ENCODE results near the gene SLC5A6. TPM values are rescaled to one million over a fixed set of nuclear protein-coding genes. Genes with fewer than 3 reads are reported as not detected.

Gene SLC5A6
- total RNA-seq, 1 experiment from 2014 or later = 111 TPM

- peaks cover 4% of the 10 kb centered on the region for H3K4me1 Mint-ChIP-seq
- TF ChIP-seq CREB1 (CRISPR knock-in tag; IDR thresholded peaks at IDR 0.05) (no peak), FOXP1 (CRISPR knock-in tag; IDR thresholded peaks at IDR 0.05; ENCODE audit: borderline replicate concordance) (no peak), JUN (CRISPR knock-in tag; IDR thresholded peaks at IDR 0.05) (no peak), NR1H2 (CRISPR knock-in tag; IDR thresholded peaks at IDR 0.05) (no peak)
- TF ChIP-seq, protein P1, sequence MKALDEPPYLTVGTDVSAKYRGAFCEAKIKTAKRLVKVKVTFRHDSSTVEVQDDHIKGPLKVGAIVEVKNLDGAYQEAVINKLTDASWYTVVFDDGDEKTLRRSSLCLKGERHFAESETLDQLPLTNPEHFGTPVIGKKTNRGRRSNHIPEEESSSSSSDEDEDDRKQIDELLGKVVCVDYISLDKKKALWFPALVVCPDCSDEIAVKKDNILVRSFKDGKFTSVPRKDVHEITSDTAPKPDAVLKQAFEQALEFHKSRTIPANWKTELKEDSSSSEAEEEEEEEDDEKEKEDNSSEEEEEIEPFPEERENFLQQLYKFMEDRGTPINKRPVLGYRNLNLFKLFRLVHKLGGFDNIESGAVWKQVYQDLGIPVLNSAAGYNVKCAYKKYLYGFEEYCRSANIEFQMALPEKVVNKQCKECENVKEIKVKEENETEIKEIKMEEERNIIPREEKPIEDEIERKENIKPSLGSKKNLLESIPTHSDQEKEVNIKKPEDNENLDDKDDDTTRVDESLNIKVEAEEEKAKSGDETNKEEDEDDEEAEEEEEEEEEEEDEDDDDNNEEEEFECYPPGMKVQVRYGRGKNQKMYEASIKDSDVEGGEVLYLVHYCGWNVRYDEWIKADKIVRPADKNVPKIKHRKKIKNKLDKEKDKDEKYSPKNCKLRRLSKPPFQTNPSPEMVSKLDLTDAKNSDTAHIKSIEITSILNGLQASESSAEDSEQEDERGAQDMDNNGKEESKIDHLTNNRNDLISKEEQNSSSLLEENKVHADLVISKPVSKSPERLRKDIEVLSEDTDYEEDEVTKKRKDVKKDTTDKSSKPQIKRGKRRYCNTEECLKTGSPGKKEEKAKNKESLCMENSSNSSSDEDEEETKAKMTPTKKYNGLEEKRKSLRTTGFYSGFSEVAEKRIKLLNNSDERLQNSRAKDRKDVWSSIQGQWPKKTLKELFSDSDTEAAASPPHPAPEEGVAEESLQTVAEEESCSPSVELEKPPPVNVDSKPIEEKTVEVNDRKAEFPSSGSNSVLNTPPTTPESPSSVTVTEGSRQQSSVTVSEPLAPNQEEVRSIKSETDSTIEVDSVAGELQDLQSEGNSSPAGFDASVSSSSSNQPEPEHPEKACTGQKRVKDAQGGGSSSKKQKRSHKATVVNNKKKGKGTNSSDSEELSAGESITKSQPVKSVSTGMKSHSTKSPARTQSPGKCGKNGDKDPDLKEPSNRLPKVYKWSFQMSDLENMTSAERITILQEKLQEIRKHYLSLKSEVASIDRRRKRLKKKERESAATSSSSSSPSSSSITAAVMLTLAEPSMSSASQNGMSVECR (CRISPR knock-in tag; IDR thresholded peaks at IDR 0.05; ENCODE audit: borderline replicate concordance) = no peak
- H3K9me3 Mint-ChIP-seq = peaks cover 6% of the 10 kb centered on the region
- ChIA-PET CTCF (interaction anchor here (1.6 to 6.6 kb wide), 3 partner anchors 10 to 32 kb away, joined by 12 to 43 read pairs (median 16); no protein-coding TSS in a partner anchor), POLR2A (no interaction called here)
- DNase-seq (ENCODE audit: low spot score) (no peak), ATAC-seq (no peak)
- peaks cover 5% of the 10 kb centered on the region; the same call in 1 of the 2 replicates for H3K36me3 Mint-ChIP-seq
- H3K27me3 Mint-ChIP-seq (ENCODE audit: low read depth) = no peaks in the 10 kb centered on the region
- no peak overlapping the region for H3K4me3 Mint-ChIP-seq
- no peak overlapping the region for H3K27ac Mint-ChIP-seq
Measured at GRCh38 chr2:27160191-27160590, 51.9 kb downstream of the SLC5A6 start.

DNA sequence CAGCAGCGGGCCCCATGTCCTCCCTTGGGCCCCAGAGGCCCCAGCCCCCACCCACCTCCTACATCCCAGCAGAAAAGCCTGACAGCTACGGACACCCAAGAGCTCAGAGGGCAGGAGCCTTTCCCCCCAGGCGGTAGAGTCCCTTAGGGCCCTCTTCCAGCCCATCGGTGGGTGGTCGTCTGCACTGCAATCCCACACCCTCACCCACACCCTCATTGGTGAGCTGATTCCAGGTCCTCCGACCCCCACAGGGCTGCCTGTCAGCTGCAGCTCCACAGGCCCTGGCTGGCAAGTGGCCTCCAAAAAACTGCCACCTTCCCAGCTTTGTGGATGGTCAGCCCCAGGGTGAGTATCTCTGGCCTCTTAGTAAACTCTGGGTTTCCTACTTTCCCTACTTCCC lies 52.8 kb downstream of the SLC5A6 start:
- Mint-ChIP-seq H3K27ac (no peak overlapping the region), H3K36me3 (no peaks in the 10 kb centered on the region), H3K4me1 (peaks cover 3% of the 10 kb centered on the region), H3K27me3 (ENCODE audit: low read depth) (no peaks in the 10 kb centered on the region), H3K9me3 (no peaks in the 10 kb centered on the region), H3K4me3 (no peak overlapping the region)
- ATAC-seq (no peak), DNase-seq (ENCODE audit: low spot score) (no peak)
- TF ChIP-seq ZNF263 (CRISPR knock-in tag; IDR thresholded peaks at IDR 0.05; ENCODE audit: low read depth) (no peak), ZNF416 (CRISPR knock-in tag; IDR thresholded peaks at IDR 0.05) (no peak), MXD4 (CRISPR knock-in tag; IDR thresholded peaks at IDR 0.05; ENCODE audit: borderline replicate concordance) (no peak)
- TF ChIP-seq, protein P2, sequence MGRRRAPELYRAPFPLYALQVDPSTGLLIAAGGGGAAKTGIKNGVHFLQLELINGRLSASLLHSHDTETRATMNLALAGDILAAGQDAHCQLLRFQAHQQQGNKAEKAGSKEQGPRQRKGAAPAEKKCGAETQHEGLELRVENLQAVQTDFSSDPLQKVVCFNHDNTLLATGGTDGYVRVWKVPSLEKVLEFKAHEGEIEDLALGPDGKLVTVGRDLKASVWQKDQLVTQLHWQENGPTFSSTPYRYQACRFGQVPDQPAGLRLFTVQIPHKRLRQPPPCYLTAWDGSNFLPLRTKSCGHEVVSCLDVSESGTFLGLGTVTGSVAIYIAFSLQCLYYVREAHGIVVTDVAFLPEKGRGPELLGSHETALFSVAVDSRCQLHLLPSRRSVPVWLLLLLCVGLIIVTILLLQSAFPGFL (CRISPR knock-in tag; IDR thresholded peaks at IDR 0.05; ENCODE audit: borderline replicate concordance) = no peak
- TF ChIP-seq, protein P3, sequence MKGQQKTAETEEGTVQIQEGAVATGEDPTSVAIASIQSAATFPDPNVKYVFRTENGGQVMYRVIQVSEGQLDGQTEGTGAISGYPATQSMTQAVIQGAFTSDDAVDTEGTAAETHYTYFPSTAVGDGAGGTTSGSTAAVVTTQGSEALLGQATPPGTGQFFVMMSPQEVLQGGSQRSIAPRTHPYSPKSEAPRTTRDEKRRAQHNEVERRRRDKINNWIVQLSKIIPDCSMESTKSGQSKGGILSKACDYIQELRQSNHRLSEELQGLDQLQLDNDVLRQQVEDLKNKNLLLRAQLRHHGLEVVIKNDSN (CRISPR knock-in tag; IDR thresholded peaks at IDR 0.05) = no peak
- CTCF ChIA-PET = interaction anchor here (0.8 to 6.6 kb wide), 4 partner anchors 11 to 73 kb away, joined by 3 to 43 read pairs (median 12); partner anchors contain the start of genes KHK and PREB
- POLR2A ChIA-PET = interaction anchor here (1.0 kb wide), 1 partner anchor 25 kb away, joined by 6 read pairs; the partner anchor contains the start of gene PREB

DNA sequence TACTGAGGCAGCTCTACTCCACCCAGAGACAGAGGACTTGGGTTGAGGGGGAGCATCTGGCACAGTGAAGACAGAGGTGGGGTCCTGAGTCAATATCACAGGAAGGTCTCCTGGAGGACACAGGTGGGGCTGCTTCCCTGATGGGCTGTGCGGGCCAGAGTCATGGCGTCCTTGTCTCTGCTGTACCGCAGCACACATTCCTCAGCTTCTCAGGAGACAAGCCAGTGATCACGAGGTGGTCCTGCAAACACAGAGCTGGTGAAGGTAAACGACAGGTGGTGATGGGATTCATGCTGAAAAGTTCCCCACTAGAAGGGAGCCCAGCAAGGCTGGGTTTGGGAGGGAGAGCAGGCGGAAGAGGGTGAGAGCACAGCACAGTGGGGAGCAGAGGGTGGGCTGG lies 53.6 kb downstream of the SLC5A6 start:
- Mint-ChIP-seq H3K27ac (no peak overlapping the region), H3K4me1 (peaks cover 3% of the 10 kb centered on the region), H3K9me3 (no peaks in the 10 kb centered on the region), H3K36me3 (no peaks in the 10 kb centered on the region), H3K27me3 (ENCODE audit: low read depth) (no peaks in the 10 kb centered on the region), H3K4me3 (no peak overlapping the region)
- ATAC-seq (peak; percentile 27), DNase-seq (ENCODE audit: low spot score) (no peak)
- POLR2A ChIA-PET = interaction anchor here (1.0 to 1.2 kb wide), 2 partner anchors 9 to 24 kb away, joined by 3 to 6 read pairs; partner anchors contain the start of genes PREB and TCF23
- TF ChIP-seq MLX (CRISPR knock-in tag; IDR thresholded peaks at IDR 0.05) = no peak
- CTCF ChIA-PET = interaction anchor here (0.8 to 6.6 kb wide), 6 partner anchors 11 to 145 kb away, joined by 3 to 43 read pairs (median 6); partner anchors contain the start of genes KHK and PREB

All from WTC11 (cell line).